MCF 10A (cell line): ENCODE results near the gene PANK1. TPM values are rescaled to one million over a fixed set of nuclear protein-coding genes. Genes with fewer than 3 reads are reported as not detected.

Source experiments
- BruUV-seq: library from RNA; stranded (reverse); fragments of 400-500 nt; replicated peaks from 2 replicates; lab custom pipeline; 2021; lab: Mats Ljungman, UMichigan
- CTCF ChIA-PET: fragments of 300-600 bp; sonication (Branson Sonifier 250); formaldehyde crosslinking; extraction: SDS; loops from one replicate; lab custom pipeline; 2021; ENCODE audit warnings: antibody characterized with exemption, inconsistent platforms; lab: Yijun Ruan, JAX
- POLR2A ChIA-PET: fragments of 300-600, 350-650 bp; sonication (Branson Sonifier 250); formaldehyde crosslinking; extraction: SDS; loops from one replicate; lab custom pipeline; 2020; ENCODE audit warnings: antibody characterized with exemption, inconsistent platforms; lab: Yijun Ruan, JAX
- DNase-seq: peaks from one replicate; pipeline ENCODE4 v3.0.0-alpha.2; 2018; ENCODE audit not compliant: unreplicated experiment
- H3K27ac Mint-ChIP-seq: one replicate; pipeline ENCODE4 v1.8.0; 2022; ENCODE audit warnings: mild to moderate bottlenecking, low read depth, mixed read lengths; ENCODE audit not compliant: unreplicated experiment
- H3K27me3 Mint-ChIP-seq: one replicate; pipeline ENCODE4 v1.8.0; 2022; ENCODE audit warnings: mixed read lengths; ENCODE audit not compliant: insufficient read depth, unreplicated experiment
- H3K36me3 Mint-ChIP-seq: one replicate; pipeline ENCODE4 v1.8.0; 2022; ENCODE audit warnings: mild to moderate bottlenecking, moderate library complexity, mixed read lengths; ENCODE audit not compliant: insufficient read depth, unreplicated experiment
- H3K4me1 Mint-ChIP-seq: one replicate; pipeline ENCODE4 v1.8.0; 2022; ENCODE audit warnings: mixed read lengths; ENCODE audit not compliant: insufficient read depth, unreplicated experiment
- H3K4me3 Mint-ChIP-seq: one replicate; pipeline ENCODE4 v1.8.0; 2022; ENCODE audit warnings: mild to moderate bottlenecking, moderate library complexity, mixed read lengths; ENCODE audit not compliant: unreplicated experiment
- H3K9me3 Mint-ChIP-seq: one replicate; pipeline ENCODE4 v1.8.0; 2022; ENCODE audit warnings: mixed read lengths; ENCODE audit not compliant: unreplicated experiment
- CTCF ChIP-seq: fragments of 200-600 bp; IDR thresholded peaks from one replicate; pipeline ENCODE4 v1.8.0; 2022; ENCODE audit warnings: antibody characterized with exemption, mild to moderate bottlenecking; ENCODE audit not compliant: unreplicated experiment
- intact Hi-C: fragments of 100-400 bp; cut with micrococcal nuclease; formaldehyde crosslinking; loops from 2 replicates; pipeline ENCODE4 v1.14.1; 2022
- total RNA-seq: library from RNA; stranded (reverse); gene quantifications from 2 replicates; pipeline ENCODE4 v1.2.3, GENCODE V29; 2022

Gene PANK1
- total RNA-seq, 1 experiment from 2014 or later: 4.7 TPM

- Mint-ChIP-seq H3K4me3 (no peak overlapping the region), H3K4me1 (peaks cover 5% of the 10 kb centered on the region), H3K9me3 (no peaks in the 10 kb centered on the region), H3K36me3 (no peaks in the 10 kb centered on the region), H3K27ac (no peak overlapping the region), H3K27me3 (no peaks in the 10 kb centered on the region)
- TF ChIP-seq CTCF: no peak
- DNase-seq: no peak
- intact Hi-C loops: no loop called here
- BruUV-seq: no TSS peak
- ChIA-PET CTCF (interaction anchor here (0.5 kb wide), 1 partner anchor 157 kb away, joined by 4 read pairs; no protein-coding TSS in a partner anchor), POLR2A (interaction anchor here (1.0 to 1.7 kb wide), 2 partner anchors 15 to 21 kb away, joined by 3 to 7 read pairs; partner anchors contain the start of gene KIF20B)
Measured at GRCh38 chr10:89685936-89686335, 40.9 kb upstream of the PANK1 start.

- no peaks in the 10 kb centered on the region for H3K9me3 Mint-ChIP-seq
- CTCF ChIA-PET: interaction anchor here (1.0 to 1.2 kb wide), 2 partner anchors 17 to 19 kb away, joined by 3 to 4 read pairs; partner anchors contain the start of gene KIF20B
- no TSS peak for BruUV-seq
- no peak overlapping the region for H3K4me3 Mint-ChIP-seq
- intact Hi-C loops: no loop called here
- peaks cover 5% of the 10 kb centered on the region for H3K4me1 Mint-ChIP-seq
- no peaks in the 10 kb centered on the region for H3K36me3 Mint-ChIP-seq
- POLR2A ChIA-PET: interaction anchor here (1.0 to 1.7 kb wide), 2 partner anchors 16 to 41 kb away, joined by 3 to 7 read pairs; partner anchors contain the start of gene KIF20B
- no peak overlapping the region for H3K27ac Mint-ChIP-seq
- no peaks in the 10 kb centered on the region for H3K27me3 Mint-ChIP-seq
- no peak for TF ChIP-seq CTCF
- peak; percentile 70 for DNase-seq
Measured at GRCh38 chr10:89684604-89685003, 39.6 kb upstream of the PANK1 start.

GRCh38 chr10:89683883-89684282 is 38.8 kb upstream of the PANK1 start:
- Mint-ChIP-seq H3K9me3 (no peaks in the 10 kb centered on the region), H3K36me3 (no peaks in the 10 kb centered on the region), H3K4me1 (peaks cover 5% of the 10 kb centered on the region), H3K4me3 (no peak overlapping the region), H3K27ac (no peak overlapping the region), H3K27me3 (no peaks in the 10 kb centered on the region)
- DNase-seq: no peak
- intact Hi-C loops: no loop called here
- POLR2A ChIA-PET: interaction anchor here (1.2 kb wide), 1 partner anchor 17 kb away, joined by 4 read pairs; the partner anchor contains the start of gene KIF20B
- BruUV-seq: no TSS peak
- CTCF ChIA-PET: interaction anchor here (0.5 to 1.2 kb wide), 3 partner anchors 17 to 1286 kb away, joined by 3 to 4 read pairs (median 3); partner anchors contain the start of gene KIF20B
- TF ChIP-seq CTCF: no peak

- no peaks in the 10 kb centered on the region for H3K27me3 Mint-ChIP-seq
- ChIA-PET POLR2A (no interaction called here), CTCF (interaction anchor here (0.7 kb wide), 1 partner anchor 21 kb away, joined by 3 read pairs; no protein-coding TSS in a partner anchor)
- H3K4me3 Mint-ChIP-seq: no peak overlapping the region
- no peaks in the 10 kb centered on the region for H3K9me3 Mint-ChIP-seq
- peaks cover 5% of the 10 kb centered on the region for H3K4me1 Mint-ChIP-seq
- H3K27ac Mint-ChIP-seq: no peak overlapping the region
- no TSS peak for BruUV-seq
- H3K36me3 Mint-ChIP-seq: no peaks in the 10 kb centered on the region
- no peak for TF ChIP-seq CTCF
- intact Hi-C loops: no loop called here
- DNase-seq: no peak
Measured at GRCh38 chr10:89679986-89680385, 34.9 kb upstream of the PANK1 start.
